ENCODE data around the gene STT3A. TPM values are rescaled to one million over a fixed set of nuclear protein-coding genes. Genes with fewer than 3 reads are reported as not detected.

Gene STT3A
- total RNA-seq, 1 experiment from 2014 or later: 156 TPM

GRCh38 chr11:125588505-125588904 is 4.1 kb upstream of the STT3A start:
- 0 out of 4 replicates have a peak overlapping the region, but pooled peaks of 1 of the 2 experiments have one; percentile 3 for H3K4me3 ChIP-seq (replicated peaks in 1 of 2; ENCODE audit: low read depth in 1 of 2, low read length in 2 of 2)
- no peaks in the 10 kb centered on the region for H3K9me3 ChIP-seq (ENCODE audit: control insufficient read depth in 1 of 2, insufficient read depth in 1 of 2, low read depth in 1 of 2, low read length in 2 of 2)
- peaks cover 4 to 6% of the 10 kb centered on the region in 2 experiments; a peak in 1 of 4 replicates for H3K36me3 ChIP-seq (ENCODE audit: control insufficient read depth in 1 of 2, insufficient read depth in 2 of 2, low read length in 2 of 2)
- intact Hi-C loops (cut with micrococcal nuclease): no loop called here
- TF ChIP-seq POLR2AphosphoS5 (IDR thresholded peaks at IDR 0.05; ENCODE audit: low read depth, low read length) (no peak), SRF (IDR thresholded peaks at IDR 0.05; ENCODE audit: low read depth) (no peak), SP1 (IDR thresholded peaks at IDR 0.05; ENCODE audit: low read depth) (0 out of 2 replicates have a peak, but pooled peaks have one; percentile 24), POLR2A (IDR thresholded peaks at IDR 0.05; ENCODE audit: borderline replicate concordance, extremely low read depth, insufficient read depth, insufficient read length) (no peak), JUND (IDR thresholded peaks at IDR 0.05) (peak; percentile 47), CBX3 (IDR thresholded peaks at IDR 0.05; ENCODE audit: low read depth) (0 out of 2 replicates have a peak, but pooled peaks have one; percentile 16), ELF1 (IDR thresholded peaks at IDR 0.05; ENCODE audit: borderline replicate concordance, low read depth) (no peak), FOSL1 (IDR thresholded peaks at IDR 0.05; ENCODE audit: low read depth) (peak; percentile 63), ZBTB33 (IDR thresholded peaks at IDR 0.05; ENCODE audit: extremely low read depth, insufficient replicate concordance, low read length) (no peak)
- peaks cover 6 to 23% of the 10 kb centered on the region in 2 experiments; a peak in 3 of 4 replicates for H3K4me1 ChIP-seq (ENCODE audit: control insufficient read depth in 1 of 2, insufficient read depth in 2 of 2, low read length in 2 of 2)
- ChIA-PET POLR2A (no interaction called here), CTCF (no interaction called here), RAD21 (ENCODE audit: low non-redundant PET in 1 of 2, low total read pairs in 2 of 2, uncharacterized antibody in 2 of 2, unreplicated experiment in 2 of 2) (no interaction called here)
- BruUV-seq (replicated peaks): no TSS peak
- DNase-seq (ENCODE audit: low read depth, low spot score) (peak; percentile 16), ATAC-seq (no peak)
- no peaks in the 10 kb centered on the region for H4K20me1 ChIP-seq (ENCODE audit: insufficient read depth)
- no peaks in the 10 kb centered on the region for H3K27me3 ChIP-seq (ENCODE audit: insufficient read depth, low read length)
- no peak overlapping the region for H2AFZ ChIP-seq (ENCODE audit: low read depth, low read length, poor library complexity, severe bottlenecking)
- no peak overlapping the region for H3K27ac ChIP-seq (ENCODE audit: low read depth, low read length)
- H3K9me2 ChIP-seq (ENCODE audit: insufficient read depth): no peaks in the 10 kb centered on the region
- H3K4me2 ChIP-seq (ENCODE audit: low read length): peak overlapping the region; percentile 51
- no peak overlapping the region for H3K9ac ChIP-seq (ENCODE audit: low read length)
- peaks cover 17% of the 10 kb centered on the region for H3K79me2 ChIP-seq (ENCODE audit: insufficient read depth, low read length)
